ENCODE data around the gene CHPF2. TPM values are rescaled to one million over a fixed set of nuclear protein-coding genes. Genes with fewer than 3 reads are reported as not detected.

CHPF2 gene
- polyA plus RNA-seq, 1 donor (not counting 4 experiments of a cell fraction or from before 2014, with no cell fraction given) = 16.2 TPM

DNA sequence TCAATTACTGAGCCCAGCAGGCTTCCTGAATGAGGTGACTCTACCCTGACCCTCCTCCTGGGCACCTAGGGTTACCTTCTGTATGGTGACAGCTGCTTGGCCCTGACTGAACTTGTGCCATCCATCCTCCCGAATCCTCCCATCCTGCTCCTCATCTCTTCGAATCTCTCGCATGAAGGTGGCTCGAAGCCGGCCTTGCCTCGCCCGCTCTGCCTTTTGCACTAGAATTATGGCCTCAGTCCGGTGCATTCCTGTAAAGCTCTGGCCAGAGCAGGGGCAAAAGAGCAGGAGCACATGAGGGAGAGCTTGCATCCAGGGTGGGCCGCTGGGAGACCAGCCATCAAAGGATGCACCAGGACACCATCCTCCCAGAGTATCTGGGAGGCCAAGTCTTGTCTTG lies 29.4 kb upstream of the CHPF2 start:
- no peak overlapping the region for H3K27ac ChIP-seq (ENCODE audit: control insufficient read depth, insufficient read depth, low read length)
- dilution Hi-C loops (cut with MboI; ENCODE audit: extremely low pct_ligation_motif_present, low sequenced_read_pairs) = no loop called here
- H3K4me3 ChIP-seq (ENCODE audit: control insufficient read depth in 2 of 3, extremely low read depth in 1 of 3, insufficient read depth in 2 of 3, low read depth in 1 of 3, low read length in 3 of 3) = no peak overlapping the region
- no peaks in the 10 kb centered on the region for H3K36me3 ChIP-seq (ENCODE audit: control insufficient read depth in 2 of 2, extremely low read depth in 1 of 2, insufficient read depth in 2 of 2, low read length in 2 of 2)
- H3K79me2 ChIP-seq (ENCODE audit: control insufficient read depth, insufficient read depth, low read length) = no peaks in the 10 kb centered on the region
- no peak overlapping the region for H3K9ac ChIP-seq (ENCODE audit: control insufficient read depth, extremely low read depth, insufficient read depth, low read length)
- no peaks in the 10 kb centered on the region for H4K20me1 ChIP-seq (ENCODE audit: control insufficient read depth, extremely low read depth, insufficient read depth, low read length)
- no peaks in the 10 kb centered on the region for H3K9me3 ChIP-seq (ENCODE audit: control insufficient read depth, low read depth, low read length)
- FAIRE-seq = no peak
- H3K4me1 ChIP-seq (ENCODE audit: control insufficient read depth, extremely low read depth, insufficient read depth, low read length) = no peaks in the 10 kb centered on the region
- peaks cover 56% of the 10 kb centered on the region for H3K27me3 ChIP-seq (ENCODE audit: control insufficient read depth, extremely low read depth, insufficient read depth, low read length)
- no peaks in the 10 kb centered on the region for H3K9me1 ChIP-seq (ENCODE audit: control insufficient read depth, extremely low read depth, insufficient read depth, low read length)
- H3K4me2 ChIP-seq (ENCODE audit: control insufficient read depth, extremely low read depth, insufficient read depth, low read depth, low read length) = no peak overlapping the region
- no peak overlapping the region for H2AFZ ChIP-seq (ENCODE audit: control insufficient read depth, low read length)
- TF ChIP-seq EZH2 (IDR thresholded peaks at IDR 0.05; ENCODE audit: low read length) = no peak
- TF ChIP-seq, protein P1, sequence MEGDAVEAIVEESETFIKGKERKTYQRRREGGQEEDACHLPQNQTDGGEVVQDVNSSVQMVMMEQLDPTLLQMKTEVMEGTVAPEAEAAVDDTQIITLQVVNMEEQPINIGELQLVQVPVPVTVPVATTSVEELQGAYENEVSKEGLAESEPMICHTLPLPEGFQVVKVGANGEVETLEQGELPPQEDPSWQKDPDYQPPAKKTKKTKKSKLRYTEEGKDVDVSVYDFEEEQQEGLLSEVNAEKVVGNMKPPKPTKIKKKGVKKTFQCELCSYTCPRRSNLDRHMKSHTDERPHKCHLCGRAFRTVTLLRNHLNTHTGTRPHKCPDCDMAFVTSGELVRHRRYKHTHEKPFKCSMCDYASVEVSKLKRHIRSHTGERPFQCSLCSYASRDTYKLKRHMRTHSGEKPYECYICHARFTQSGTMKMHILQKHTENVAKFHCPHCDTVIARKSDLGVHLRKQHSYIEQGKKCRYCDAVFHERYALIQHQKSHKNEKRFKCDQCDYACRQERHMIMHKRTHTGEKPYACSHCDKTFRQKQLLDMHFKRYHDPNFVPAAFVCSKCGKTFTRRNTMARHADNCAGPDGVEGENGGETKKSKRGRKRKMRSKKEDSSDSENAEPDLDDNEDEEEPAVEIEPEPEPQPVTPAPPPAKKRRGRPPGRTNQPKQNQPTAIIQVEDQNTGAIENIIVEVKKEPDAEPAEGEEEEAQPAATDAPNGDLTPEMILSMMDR (optimal IDR thresholded peaks at IDR 0.05 in 1 of 3, IDR thresholded peaks at IDR 0.05 in 1 of 3, conservative IDR thresholded peaks at IDR 0.05 in 1 of 3; ENCODE audit: extremely low read depth in 1 of 3, insufficient read depth in 2 of 3, low read length in 3 of 3) = no peak
- no peak for DNase-seq (ENCODE audit: low read depth, low spot score)

DNA sequence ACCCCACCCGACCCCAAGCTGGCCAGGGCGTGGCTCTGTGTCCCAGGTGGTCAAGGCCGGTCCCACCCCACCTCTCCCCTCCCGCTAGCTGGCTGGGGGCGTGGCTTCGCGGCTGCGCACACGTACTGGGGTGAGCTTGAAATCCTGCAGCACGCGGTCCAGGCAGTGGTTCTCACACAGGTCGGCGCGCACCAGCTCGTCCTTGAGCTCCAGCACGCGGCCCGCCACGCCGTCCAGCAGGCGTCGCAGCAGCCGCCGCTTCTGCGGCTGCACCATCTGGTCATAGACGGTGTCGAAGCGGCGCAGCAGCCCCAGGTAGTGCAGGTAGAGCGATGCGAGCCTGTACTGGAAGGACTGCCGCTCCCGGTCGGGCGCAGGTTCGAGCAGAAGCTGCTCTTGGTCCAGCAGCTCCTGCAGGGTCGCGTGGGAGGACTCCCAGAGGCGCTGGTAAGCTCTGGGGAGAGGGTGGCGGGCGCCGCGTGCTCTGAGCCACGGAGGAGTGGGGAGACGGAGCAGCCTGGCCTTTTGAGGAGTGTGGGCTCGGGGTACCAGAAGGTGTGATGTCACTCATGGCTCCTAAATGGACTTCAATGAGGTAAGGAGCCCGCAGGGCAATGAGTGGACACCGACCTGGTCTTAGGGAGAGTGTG lies 27.8 kb upstream of the CHPF2 start:
- Histone ChIP-seq H3K79me2 (ENCODE audit: control insufficient read depth, insufficient read depth, low read length) (no peaks in the 10 kb centered on the region), H3K4me3 (ENCODE audit: control insufficient read depth in 2 of 3, extremely low read depth in 1 of 3, insufficient read depth in 2 of 3, low read depth in 1 of 3, low read length in 3 of 3) (no peak overlapping the region), H3K36me3 (ENCODE audit: control insufficient read depth in 2 of 2, extremely low read depth in 1 of 2, insufficient read depth in 2 of 2, low read length in 2 of 2) (no peaks in the 10 kb centered on the region), H3K4me1 (ENCODE audit: control insufficient read depth, extremely low read depth, insufficient read depth, low read length) (no peaks in the 10 kb centered on the region), H4K20me1 (ENCODE audit: control insufficient read depth, extremely low read depth, insufficient read depth, low read length) (no peaks in the 10 kb centered on the region), H3K9ac (ENCODE audit: control insufficient read depth, extremely low read depth, insufficient read depth, low read length) (no peak overlapping the region), H3K9me1 (ENCODE audit: control insufficient read depth, extremely low read depth, insufficient read depth, low read length) (no peaks in the 10 kb centered on the region), H3K4me2 (ENCODE audit: control insufficient read depth, extremely low read depth, insufficient read depth, low read depth, low read length) (no peak overlapping the region), H3K9me3 (ENCODE audit: control insufficient read depth, low read depth, low read length) (no peaks in the 10 kb centered on the region), H3K27ac (ENCODE audit: control insufficient read depth, insufficient read depth, low read length) (no peak overlapping the region), H3K27me3 (ENCODE audit: control insufficient read depth, extremely low read depth, insufficient read depth, low read length) (peaks cover 46% of the 10 kb centered on the region), H2AFZ (ENCODE audit: control insufficient read depth, low read length) (no peak overlapping the region)
- dilution Hi-C loops (cut with MboI; ENCODE audit: extremely low pct_ligation_motif_present, low sequenced_read_pairs) = no loop called here
- FAIRE-seq (no peak), DNase-seq (ENCODE audit: low read depth, low spot score) (no peak)
- TF ChIP-seq, protein P1 (optimal IDR thresholded peaks at IDR 0.05 in 1 of 3, IDR thresholded peaks at IDR 0.05 in 1 of 3, conservative IDR thresholded peaks at IDR 0.05 in 1 of 3; ENCODE audit: extremely low read depth in 1 of 3, insufficient read depth in 2 of 3, low read length in 3 of 3) = no peak
- no peak for TF ChIP-seq EZH2 (IDR thresholded peaks at IDR 0.05; ENCODE audit: low read length)
